Suprapubic skin (tissue), 4 donors: ENCODE results near the gene SPINDOC. TPM values are rescaled to one million over a fixed set of nuclear protein-coding genes. Genes with fewer than 3 reads are reported as not detected.
A peak's percentile ranks its signal among the peaks of the same experiment; 100 is the strongest.
"Not testable (repeated sequence)": the region's sequence is repeated elsewhere in the genome, so short reads cannot be mapped to it uniquely, and the experiment has no call there.

ENCODE experiments used
- DNase-seq, 2 donors: peaks; one replicate each; pipeline ENCODE4 v3.0.0-alpha.2; 2019; ENCODE audit warnings: low spot score in 2 of 2
- H3K27ac ChIP-seq: fragments of 200-600 bp; sonication (generic); one replicate; pipeline ENCODE4 v1.5.1; 2019
- H3K27me3 ChIP-seq: fragments of 200-600 bp; sonication (generic); one replicate; pipeline ENCODE4 v1.5.1; 2019
- H3K36me3 ChIP-seq: fragments of 200-600 bp; sonication (generic); one replicate; pipeline ENCODE4 v1.5.1; 2019
- H3K4me1 ChIP-seq: fragments of 200-600 bp; sonication (generic); one replicate; pipeline ENCODE4 v1.5.1; 2019
- H3K4me3 ChIP-seq: fragments of 200-600 bp; sonication (generic); one replicate; pipeline ENCODE4 v1.5.1; 2019; ENCODE audit warnings: mild to moderate bottlenecking
- H3K9me3 ChIP-seq: fragments of 200-600 bp; sonication (generic); one replicate; pipeline ENCODE4 v1.5.1; 2019
- CTCF ChIP-seq, 2 donors: fragments of 200-600 bp in 1 of 2; fragments of 450-650 bp in 1 of 2; sonication (generic) in 1 of 2; IDR thresholded peaks; one replicate each; pipeline ENCODE4 v1.5.1; 2016 to 2019; ENCODE audit warnings: antibody characterized with exemption in 2 of 2, mild to moderate bottlenecking in 1 of 2, moderate library complexity in 1 of 2
- EP300 ChIP-seq: sonication (generic); formaldehyde crosslinking; IDR thresholded peaks from one replicate; pipeline ENCODE4 v1.6.1; 2017; ENCODE audit warnings: antibody characterized with exemption
- POLR2A ChIP-seq, 2 donors: fragments of 450-650 bp; IDR thresholded peaks; one replicate each; pipeline ENCODE4 v1.6.1; 2017; ENCODE audit warnings: antibody characterized with exemption in 2 of 2, mild to moderate bottlenecking in 2 of 2, moderate library complexity in 2 of 2
- POLR2AphosphoS5 ChIP-seq, 3 donors: sonication (generic); formaldehyde crosslinking; IDR thresholded peaks; one replicate each; pipeline ENCODE4 v1.6.1; 2017; ENCODE audit warnings: antibody characterized with exemption in 3 of 3
- WGBS: methylation state at CpG from one replicate; pipeline ENCODE4 v1.1.5; 2018; 5-methylcytosine and 5-hydroxymethylcytosine counted together
- total RNA-seq, 4 donors: library from RNA; depleted of rRNA; stranded (reverse); fragments of >200 nt; gene quantifications; one replicate each; pipeline ENCODE4 v1.1.0, GENCODE V29; 2016

The SPINDOC gene
- total RNA-seq, 4 donors from 2014 or later: 3.9 to 9.4 (median 6.3) TPM

- H3K36me3 ChIP-seq: peaks cover 4% of the 10 kb centered on the region
- H3K27ac ChIP-seq: peak within 1 kb of the TSS; percentile 83
- peak in 1 of 2 donors; percentile 79 for DNase-seq
- TF ChIP-seq POLR2AphosphoS5 (IDR thresholded peaks at IDR 0.05) (no peak), CTCF (IDR thresholded peaks at IDR 0.05) (peak; percentile 84 to 88)
- no peaks in the 10 kb centered on the region for H3K9me3 ChIP-seq
- H3K27me3 ChIP-seq: no peaks in the 10 kb centered on the region
- WGBS: no CpG with 5 or more reads among the region's 113 CpGs
- peak within 1 kb of the TSS; percentile 94 for H3K4me3 ChIP-seq
- peaks cover 47% of the 10 kb centered on the region for H3K4me1 ChIP-seq
These were observed 44.8 kb upstream of the SPINDOC start, which contains the start of gene ZFTA for GRCh38 chr11:63768237-63769041. Gene ZFTA (minus strand): TSS chr11:63768775. CDS start chr11:63768622, 153 bp downstream.

- peak overlapping the region; percentile 94 for H3K4me3 ChIP-seq
- no CpG with 5 or more reads among the region's 82 CpGs for WGBS
- H3K27me3 ChIP-seq: no peaks in the 10 kb centered on the region
- peaks cover 44% of the 10 kb centered on the region for H3K4me1 ChIP-seq
- peak overlapping the region; percentile 64 for H3K27ac ChIP-seq
- peak in 1 of 2 donors; percentile 70 for DNase-seq
- H3K36me3 ChIP-seq: peaks cover 4% of the 10 kb centered on the region
- TF ChIP-seq POLR2AphosphoS5 (IDR thresholded peaks at IDR 0.05): no peak
- no peaks in the 10 kb centered on the region for H3K9me3 ChIP-seq
These were observed 44.1 kb upstream of the SPINDOC start for GRCh38 chr11:63769042-63769713.

- DNase-seq: no peak
- peak overlapping the region; percentile 64 for H3K27ac ChIP-seq
These were observed 43.4 kb upstream of the SPINDOC start for GRCh38 chr11:63769714-63770455.

GRCh38 chr11:63770763-63771162 is 42.5 kb upstream of the SPINDOC start:
- no peaks in the 10 kb centered on the region for H3K9me3 ChIP-seq
- H3K27me3 ChIP-seq: no peaks in the 10 kb centered on the region
- H3K4me3 ChIP-seq: no peak overlapping the region
- 88% methylated on average over 7 of the region's 7 CpGs for WGBS
- no peak overlapping the region for H3K27ac ChIP-seq
- DNase-seq: no peak
- TF ChIP-seq CTCF (IDR thresholded peaks at IDR 0.05) (no peak), EP300 (no peak), POLR2AphosphoS5 (IDR thresholded peaks at IDR 0.05) (no peak), POLR2A (IDR thresholded peaks at IDR 0.05) (no peak)
- no peaks in the 10 kb centered on the region for H3K36me3 ChIP-seq
- H3K4me1 ChIP-seq: peaks cover 33% of the 10 kb centered on the region

More at GRCh38 chr11:63769714-63770455, 43.4 kb upstream of the SPINDOC start:
- Histone ChIP-seq H3K4me1 (peaks cover 42% of the 10 kb centered on the region), H3K4me3 (peak overlapping the region; percentile 94), H3K27me3 (no peaks in the 10 kb centered on the region), H3K36me3 (peaks cover 2% of the 10 kb centered on the region), H3K9me3 (no peaks in the 10 kb centered on the region)
- TF ChIP-seq POLR2AphosphoS5 (IDR thresholded peaks at IDR 0.05) (no peak), CTCF (IDR thresholded peaks at IDR 0.05) (no peak), POLR2A (IDR thresholded peaks at IDR 0.05) (no peak), EP300 (no peak)
- WGBS: 41% methylated on average over 4 of the region's 35 CpGs

- not testable (repeated sequence) for H3K27ac ChIP-seq, H3K27me3 ChIP-seq, H3K9me3 ChIP-seq, DNase-seq, H3K4me3 ChIP-seq, H3K36me3 ChIP-seq
- WGBS: 82% methylated on average over 2 of the region's 2 CpGs
- H3K4me1 ChIP-seq: peaks cover 23% of the 10 kb centered on the region
These were observed 41.4 kb upstream of the SPINDOC start for GRCh38 chr11:63771741-63772318.
